Hepatocyte (in vitro differentiated cells): ENCODE measurements around the gene KCTD13. TPM values are rescaled to one million over a fixed set of nuclear protein-coding genes. Genes with fewer than 3 reads are reported as not detected.
"Not testable (repeated sequence)": the region's sequence is repeated elsewhere in the genome, so short reads cannot be mapped to it uniquely, and the experiment has no call there.

Source experiments
- DNase-seq: peaks from one replicate; pipeline ENCODE4 v3.0.0-alpha.2; 2016; ENCODE audit warnings: low spot score
- H2AFZ ChIP-seq: fragments of 200-600 bp; sonication (generic); 2 replicates; pipeline ENCODE4 v1.6.0; 2016; ENCODE audit warnings: antibody characterized with exemption, mild to moderate bottlenecking
- H3K27ac ChIP-seq: fragments of 200-600 bp; sonication (generic); 2 replicates; pipeline ENCODE4 v1.5.1; 2016; ENCODE audit warnings: mild to moderate bottlenecking
- H3K27me3 ChIP-seq: fragments of 200-600 bp; sonication (generic); 2 replicates; pipeline ENCODE4 v1.6.1; 2016
- H3K36me3 ChIP-seq: fragments of 200-600 bp; sonication (generic); replicated peaks from 2 replicates; pipeline ENCODE4 v1.5.1; 2016; ENCODE audit warnings: low read depth; ENCODE audit not compliant: insufficient read depth
- H3K4me1 ChIP-seq: fragments of 200-600 bp; sonication (generic); 2 replicates; pipeline ENCODE4 v1.5.1; 2016; ENCODE audit warnings: mild to moderate bottlenecking, moderate library complexity; ENCODE audit not compliant: insufficient read depth
- H3K4me2 ChIP-seq: fragments of 200-600 bp; sonication (generic); 2 replicates; pipeline ENCODE4 v1.6.0; 2016
- H3K4me3 ChIP-seq: fragments of 200-600 bp; sonication (generic); 2 replicates; pipeline ENCODE4 v1.5.1; 2016; ENCODE audit warnings: mild to moderate bottlenecking
- H3K79me2 ChIP-seq: fragments of 200-600 bp; sonication (generic); 2 replicates; pipeline ENCODE4 v1.6.0; 2017; ENCODE audit warnings: mild to moderate bottlenecking
- H3K9me2 ChIP-seq: fragments of 200-600 bp; sonication (generic); replicated peaks from 2 replicates; pipeline ENCODE4 v1.6.0; 2017; ENCODE audit warnings: mild to moderate bottlenecking; ENCODE audit not compliant: insufficient read depth
- H3K9me3 ChIP-seq: fragments of 200-600 bp; sonication (generic); 2 replicates; pipeline ENCODE4 v1.5.1; 2016; ENCODE audit warnings: low read depth, mild to moderate bottlenecking
- H4K20me1 ChIP-seq: fragments of 200-600 bp; sonication (generic); 2 replicates; pipeline ENCODE4 v1.6.0; 2016; ENCODE audit warnings: mild to moderate bottlenecking; ENCODE audit not compliant: insufficient read depth, poor library complexity, severe bottlenecking
- EZH2 ChIP-seq: fragments of 200-600 bp; sonication (generic); IDR thresholded peaks from 2 replicates; pipeline ENCODE4 v1.6.1; 2016; ENCODE audit warnings: antibody characterized with exemption, mild to moderate bottlenecking, borderline replicate concordance
- EZH2phosphoT487 ChIP-seq: fragments of 200-600 bp; sonication (generic); IDR thresholded peaks from one replicate; pipeline ENCODE4 v1.6.1; 2018; ENCODE audit warnings: antibody characterized with exemption, mild to moderate bottlenecking, low read depth, moderate library complexity; ENCODE audit not compliant: unreplicated experiment, severe bottlenecking
- WGBS: methylation state at CpG from one replicate; pipeline ENCODE4 v1.1.6; 2016; ENCODE audit warnings: low lambda C conversion rate; ENCODE audit errors: missing lambda C conversion rate; 5-methylcytosine and 5-hydroxymethylcytosine counted together
- polyA plus RNA-seq: library from polyadenylated mRNA; unstranded; fragments of >200 nt; fragmentation: Nextera tagmentation; extraction: Ambion mirVana; gene quantifications from 2 replicates; pipeline ENCODE4 v1.2.1, GENCODE V29; 2016
- total RNA-seq: library from RNA; depleted of rRNA; stranded (reverse); fragments of >200 nt; gene quantifications from 2 replicates; pipeline ENCODE4 v1.2.3, GENCODE V29; 2014
- TF ChIP-seq, protein P1 (sequence below): fragments of 200-600 bp; sonication (generic); IDR thresholded peaks from 2 replicates; pipeline ENCODE4 v1.5.1; 2016; ENCODE audit warnings: antibody characterized with exemption, mild to moderate bottlenecking; ENCODE audit not compliant: poor library complexity

Gene KCTD13
- total and polyA plus RNA-seq, 2 experiments from 2014 or later = 14.3 to 18.8 TPM

DNA sequence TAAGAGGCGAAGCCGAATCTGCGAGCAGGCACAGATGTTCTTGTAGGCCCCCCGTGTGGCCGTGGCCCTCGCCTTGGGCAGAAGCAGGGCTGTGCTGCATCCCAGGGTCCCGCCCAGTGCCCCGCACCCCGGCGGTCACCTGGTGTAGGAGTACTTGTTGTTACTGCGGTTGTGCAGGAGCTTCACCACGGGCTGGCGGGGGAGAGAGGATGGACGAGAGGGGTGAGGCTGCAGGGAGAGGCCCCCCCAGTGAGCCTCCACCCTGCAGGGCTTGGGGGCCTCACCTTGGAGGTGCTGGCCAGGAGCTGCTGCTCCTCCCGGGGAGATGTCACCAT is 14.4 kb downstream of the KCTD13 start:
- Histone ChIP-seq H3K4me2 (no peak overlapping the region), H3K9me2 (no peaks in the 10 kb centered on the region), H3K4me1 (no peaks in the 10 kb centered on the region), H2AFZ (no peak overlapping the region), H3K79me2 (no peaks in the 10 kb centered on the region), H3K36me3 (no peaks in the 10 kb centered on the region), H3K27ac (no peak overlapping the region), H3K9me3 (no peaks in the 10 kb centered on the region), H4K20me1 (no peaks in the 10 kb centered on the region), H3K27me3 (no peaks in the 10 kb centered on the region), H3K4me3 (no peak overlapping the region)
- DNase-seq = no peak
- WGBS = 93% methylated on average over 15 of the region's 15 CpGs
- TF ChIP-seq EZH2 = no peak
- TF ChIP-seq, protein P1, sequence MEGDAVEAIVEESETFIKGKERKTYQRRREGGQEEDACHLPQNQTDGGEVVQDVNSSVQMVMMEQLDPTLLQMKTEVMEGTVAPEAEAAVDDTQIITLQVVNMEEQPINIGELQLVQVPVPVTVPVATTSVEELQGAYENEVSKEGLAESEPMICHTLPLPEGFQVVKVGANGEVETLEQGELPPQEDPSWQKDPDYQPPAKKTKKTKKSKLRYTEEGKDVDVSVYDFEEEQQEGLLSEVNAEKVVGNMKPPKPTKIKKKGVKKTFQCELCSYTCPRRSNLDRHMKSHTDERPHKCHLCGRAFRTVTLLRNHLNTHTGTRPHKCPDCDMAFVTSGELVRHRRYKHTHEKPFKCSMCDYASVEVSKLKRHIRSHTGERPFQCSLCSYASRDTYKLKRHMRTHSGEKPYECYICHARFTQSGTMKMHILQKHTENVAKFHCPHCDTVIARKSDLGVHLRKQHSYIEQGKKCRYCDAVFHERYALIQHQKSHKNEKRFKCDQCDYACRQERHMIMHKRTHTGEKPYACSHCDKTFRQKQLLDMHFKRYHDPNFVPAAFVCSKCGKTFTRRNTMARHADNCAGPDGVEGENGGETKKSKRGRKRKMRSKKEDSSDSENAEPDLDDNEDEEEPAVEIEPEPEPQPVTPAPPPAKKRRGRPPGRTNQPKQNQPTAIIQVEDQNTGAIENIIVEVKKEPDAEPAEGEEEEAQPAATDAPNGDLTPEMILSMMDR = no peak
- no peak for TF ChIP-seq EZH2phosphoT487

DNA sequence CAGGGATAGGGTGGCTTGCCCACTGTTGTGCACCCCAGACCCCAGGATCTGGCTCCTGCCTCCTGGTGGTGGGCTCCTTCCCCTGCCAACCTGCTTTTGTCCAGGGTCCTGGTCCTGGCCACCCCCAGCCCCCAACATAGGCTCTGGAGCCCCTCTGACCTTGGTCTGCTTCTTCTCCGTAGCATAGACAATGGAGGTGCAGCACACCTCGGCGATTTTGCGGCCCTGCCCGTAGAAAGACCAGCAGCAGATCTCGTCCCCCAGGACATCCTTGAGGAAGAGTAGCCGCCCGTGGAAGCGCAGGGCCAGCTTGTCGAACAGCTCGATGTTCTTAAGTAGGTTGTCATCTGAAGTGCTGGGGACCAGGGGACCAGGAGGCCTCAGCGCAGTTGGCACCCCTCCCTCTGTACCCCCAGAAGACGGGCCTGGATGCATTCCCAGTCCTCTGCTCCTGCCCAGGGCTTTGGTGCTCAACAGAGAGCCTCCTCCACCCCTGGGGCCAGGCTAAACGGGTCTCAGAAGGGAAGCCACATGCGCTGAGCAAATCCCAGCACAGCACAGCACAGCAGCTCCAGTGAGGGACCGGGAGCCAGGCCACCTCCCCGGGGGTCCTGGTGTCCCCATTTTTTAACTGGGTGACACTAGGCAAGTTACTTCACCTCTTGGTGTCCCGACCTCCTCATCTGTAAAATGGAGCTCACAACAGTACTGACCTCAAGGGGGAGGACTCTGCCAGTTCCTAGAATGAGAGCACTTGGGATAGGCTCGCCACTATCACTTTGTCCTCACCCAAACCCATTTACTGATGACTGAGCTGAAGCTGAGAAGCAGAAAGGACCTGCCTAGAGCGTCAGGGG is 15.0 kb downstream of the KCTD13 start:
- no peaks in the 10 kb centered on the region for H3K4me1 ChIP-seq
- no peak overlapping the region for H3K4me2 ChIP-seq
- no peak overlapping the region for H3K27ac ChIP-seq
- H3K9me3 ChIP-seq = no peaks in the 10 kb centered on the region
- no peaks in the 10 kb centered on the region for H3K36me3 ChIP-seq
- no peaks in the 10 kb centered on the region for H4K20me1 ChIP-seq
- no peak overlapping the region for H2AFZ ChIP-seq
- H3K79me2 ChIP-seq = no peaks in the 10 kb centered on the region
- no peaks in the 10 kb centered on the region for H3K9me2 ChIP-seq
- DNase-seq = no peak
- H3K27me3 ChIP-seq = no peaks in the 10 kb centered on the region
- TF ChIP-seq, protein P1 = no peak
- TF ChIP-seq EZH2 (no peak), EZH2phosphoT487 (no peak)
- WGBS = 94% methylated on average over 20 of the region's 20 CpGs
- H3K4me3 ChIP-seq = no peak overlapping the region

DNA sequence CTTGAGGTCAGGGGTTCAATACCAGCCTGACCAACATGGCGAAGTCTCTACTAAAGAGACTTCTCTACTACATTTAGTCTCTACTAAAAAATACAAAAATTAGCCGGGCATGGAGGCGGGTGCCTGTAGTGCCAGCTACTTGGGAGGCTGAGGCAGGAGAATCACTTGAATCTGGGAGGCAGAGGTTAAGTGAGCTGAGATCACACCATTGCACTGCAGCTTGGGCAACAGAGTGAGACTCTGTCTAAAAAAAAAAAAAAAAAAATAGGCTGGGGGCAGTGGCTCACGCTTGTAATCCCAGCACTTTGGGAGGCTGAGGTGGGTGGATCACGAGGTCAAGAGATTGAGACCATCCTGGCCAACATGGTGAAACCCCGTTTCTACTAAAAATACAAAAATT is 16.2 kb downstream of the KCTD13 start:
- H3K9me2 ChIP-seq, H3K4me3 ChIP-seq, H3K27me3 ChIP-seq, H3K4me1 ChIP-seq, H2AFZ ChIP-seq, H3K9me3 ChIP-seq, H3K27ac ChIP-seq, H4K20me1 ChIP-seq, H3K79me2 ChIP-seq, H3K36me3 ChIP-seq, H3K4me2 ChIP-seq, DNase-seq: not testable (repeated sequence)
- WGBS = 94% methylated on average over 6 of the region's 6 CpGs

DNA sequence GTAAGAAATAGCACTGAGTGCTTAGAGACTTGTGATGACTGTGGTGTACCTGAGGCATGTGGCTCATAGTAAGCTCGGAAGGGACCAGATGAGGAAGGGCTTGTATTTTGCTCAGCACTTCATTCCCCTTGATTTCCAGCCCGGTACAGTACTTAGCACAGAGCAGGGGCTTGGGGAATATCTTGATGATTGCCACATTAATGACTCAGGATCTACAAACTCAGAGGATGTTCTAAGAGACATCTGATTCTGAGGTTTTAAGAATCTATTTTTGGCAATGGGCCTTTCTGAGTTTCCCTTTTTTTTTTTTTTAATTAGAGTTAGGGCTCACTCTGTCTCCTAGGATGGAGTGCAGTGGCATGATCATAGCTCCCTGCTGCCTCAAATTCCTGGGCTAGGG is 16.6 kb downstream of the KCTD13 start:
- Histone ChIP-seq H3K27ac (no peak overlapping the region), H2AFZ (no peak overlapping the region), H3K9me2 (no peaks in the 10 kb centered on the region), H3K4me3 (no peak overlapping the region), H4K20me1 (no peaks in the 10 kb centered on the region), H3K27me3 (no peaks in the 10 kb centered on the region), H3K4me2 (no peak overlapping the region), H3K9me3 (no peaks in the 10 kb centered on the region), H3K36me3 (no peaks in the 10 kb centered on the region), H3K4me1 (no peaks in the 10 kb centered on the region), H3K79me2 (no peaks in the 10 kb centered on the region)
- 86% methylated on average over 2 of the region's 2 CpGs for WGBS
- no peak for DNase-seq
- TF ChIP-seq EZH2 (no peak), EZH2phosphoT487 (no peak)
- TF ChIP-seq, protein P1 = no peak
